ENCODE measurements around the gene SEPTIN5. TPM values are rescaled to one million over a fixed set of nuclear protein-coding genes. Genes with fewer than 3 reads are reported as not detected.

The SEPTIN5 gene
- 4.7 and 26.5 TPM in 2 replicates for total RNA-seq

GRCh38 chr22:19714312-19715187, at the start of gene SEPTIN5:
TSS of gene SEPTIN5 (plus strand) at chr22:19714503. CDS start at chr22:19714589, 86 bp downstream.

GRCh38 chr22:19723232-19723982, 9.1 kb downstream of the SEPTIN5 start, which contains the start of gene GP1BB:
TSS of gene GP1BB (plus strand) at chr22:19723539. CDS start at chr22:19723570, 31 bp downstream.

GRCh38 chr22:19760058-19760950, 46.0 kb downstream of the SEPTIN5 start, which contains the start of gene TBX1:
TSS of gene TBX1 (plus strand) at chr22:19760778. CDS start at chr22:19760844, 66 bp downstream.

Other genes with a start within 250 kb of the SEPTIN5 start
- gene UFD1, start 235.3 kb upstream of the SEPTIN5 start, total RNA-seq, result 64.3 and 65.6 TPM in 2 replicates
- 1.1 and 3.9 TPM in 2 replicates for gene CDC45, start 234.6 kb upstream of the SEPTIN5 start, total RNA-seq
- gene CLDN5, start 190.1 kb upstream of the SEPTIN5 start, total RNA-seq, result 2.7 and 7.9 TPM in 2 replicates
- under 0.01 and 3.1 TPM in 2 replicates for gene GP1BB, start 9.0 kb downstream of the SEPTIN5 start, total RNA-seq
- gene TBX1, start 46.3 kb downstream of the SEPTIN5 start, total RNA-seq, result 10.1 and 13.4 TPM in 2 replicates
- 6.7 and 14.3 TPM in 2 replicates for gene GNB1L, start 140.4 kb downstream of the SEPTIN5 start, total RNA-seq
- 10.1 and 13.6 TPM in 2 replicates for gene RTL10, start 140.4 kb downstream of the SEPTIN5 start, total RNA-seq
- 266 and 283 TPM in 2 replicates for gene COMT, start 227.3 kb downstream of the SEPTIN5 start, total RNA-seq
- gene TXNRD2, start 227.3 kb downstream of the SEPTIN5 start, total RNA-seq, result 9.0 and 10.6 TPM in 2 replicates